ENCODE measurements around the gene PDCD1LG2. TPM values are rescaled to one million over a fixed set of nuclear protein-coding genes. Genes with fewer than 3 reads are reported as not detected.
"Not testable (repeated sequence)": the region's sequence is repeated elsewhere in the genome, so short reads cannot be mapped to it uniquely, and the experiment has no call there.

Gene PDCD1LG2
- total RNA-seq, 2 experiments from 2014 or later: 0.11 to 0.17 TPM

GRCh38 chr9:5470816-5471215 is 39.5 kb upstream of the PDCD1LG2 start:
- no peak for TF ChIP-seq CTCF (IDR thresholded peaks at IDR 0.05)
- H3K4me3 Mint-ChIP-seq: no peak overlapping the region
- no peaks in the 10 kb centered on the region for H3K4me1 Mint-ChIP-seq (ENCODE audit: low read depth)
- Histone ChIP-seq H3K4me3 (ENCODE audit: low read length) (no peak overlapping the region), H3K4me1 (ENCODE audit: insufficient read depth, low read length) (no peaks in the 10 kb centered on the region), H3K27me3 (ENCODE audit: control insufficient read depth in 1 of 2, insufficient read depth in 2 of 2, low read length in 2 of 2) (no peaks in the 10 kb centered on the region), H3K27ac (ENCODE audit: low read depth in 1 of 2, low read length in 2 of 2) (no peak overlapping the region), H3K9me3 (ENCODE audit: control insufficient read depth in 1 of 2, insufficient read depth in 1 of 2, low read length in 2 of 2) (no peaks in the 10 kb centered on the region), H3K36me3 (ENCODE audit: insufficient read depth, low read length) (peaks cover 21% of the 10 kb centered on the region)
- CTCF ChIA-PET: no interaction called here
- H3K36me3 Mint-ChIP-seq (ENCODE audit: low read depth): peaks cover 45% of the 10 kb centered on the region
- intact Hi-C loops (cut with DNase I, micrococcal nuclease): no loop called here
- DNase-seq: no peak
- no peaks in the 10 kb centered on the region for H3K27me3 Mint-ChIP-seq
- no peak overlapping the region for H3K27ac Mint-ChIP-seq
- ATAC-seq (ENCODE audit: poor library complexity): no peak
- POLR2A ChIA-PET: no interaction called here
- peaks cover 2% of the 10 kb centered on the region for H3K9me3 Mint-ChIP-seq

- H3K27me3 ChIP-seq (ENCODE audit: control insufficient read depth in 1 of 2, insufficient read depth in 2 of 2, low read length in 2 of 2); H3K36me3 Mint-ChIP-seq (ENCODE audit: low read depth); H3K9me3 Mint-ChIP-seq; CTCF ChIA-PET; ATAC-seq (ENCODE audit: poor library complexity); H3K4me1 Mint-ChIP-seq (ENCODE audit: low read depth); DNase-seq; H3K36me3 ChIP-seq (ENCODE audit: insufficient read depth, low read length); H3K27ac ChIP-seq (ENCODE audit: low read depth in 1 of 2, low read length in 2 of 2); H3K27ac Mint-ChIP-seq; H3K4me3 Mint-ChIP-seq; H3K4me3 ChIP-seq (ENCODE audit: low read length); H3K9me3 ChIP-seq (ENCODE audit: control insufficient read depth in 1 of 2, insufficient read depth in 1 of 2, low read length in 2 of 2); H3K4me1 ChIP-seq (ENCODE audit: insufficient read depth, low read length); H3K27me3 Mint-ChIP-seq; intact Hi-C loops (cut with DNase I, micrococcal nuclease); POLR2A ChIA-PET: not testable (repeated sequence)
Observed at GRCh38 chr9:5475611-5476010, 34.7 kb upstream of the PDCD1LG2 start.

GRCh38 chr9:5478206-5478605 is 32.1 kb upstream of the PDCD1LG2 start:
- H3K4me1 ChIP-seq (ENCODE audit: insufficient read depth, low read length): no peaks in the 10 kb centered on the region
- Mint-ChIP-seq H3K4me1 (ENCODE audit: low read depth) (no peaks in the 10 kb centered on the region), H3K36me3 (ENCODE audit: low read depth) (peaks cover 9% of the 10 kb centered on the region), H3K9me3 (peaks cover 4% of the 10 kb centered on the region), H3K4me3 (no peak overlapping the region), H3K27ac (no peak overlapping the region), H3K27me3 (no peaks in the 10 kb centered on the region)
- no peak overlapping the region for H3K4me3 ChIP-seq (ENCODE audit: low read length)
- no peaks in the 10 kb centered on the region for H3K36me3 ChIP-seq (ENCODE audit: insufficient read depth, low read length)
- intact Hi-C loops (cut with DNase I, micrococcal nuclease): no loop called here
- no peak for TF ChIP-seq CTCF (IDR thresholded peaks at IDR 0.05)
- no peak for ATAC-seq (ENCODE audit: poor library complexity)
- DNase-seq: peak in 2 of 14 experiments; percentile 6 to 23
- POLR2A ChIA-PET: no interaction called here
- H3K27me3 ChIP-seq (ENCODE audit: control insufficient read depth in 1 of 2, insufficient read depth in 2 of 2, low read length in 2 of 2): no peaks in the 10 kb centered on the region
- CTCF ChIA-PET: interaction anchor here (1.0 kb wide), 1 partner anchor 41 kb away, joined by 3 read pairs; the partner anchor contains the start of gene PLGRKT
- no peak overlapping the region for H3K27ac ChIP-seq (ENCODE audit: low read depth in 1 of 2, low read length in 2 of 2)
- peaks cover 0 to 5% of the 10 kb centered on the region in 2 experiments for H3K9me3 ChIP-seq (ENCODE audit: control insufficient read depth in 1 of 2, insufficient read depth in 1 of 2, low read length in 2 of 2)

- Histone ChIP-seq H3K4me1 (ENCODE audit: insufficient read depth, low read length) (no peaks in the 10 kb centered on the region), H3K36me3 (ENCODE audit: insufficient read depth, low read length) (no peaks in the 10 kb centered on the region), H3K27ac (ENCODE audit: low read depth in 1 of 2, low read length in 2 of 2) (no peak overlapping the region), H3K9me3 (ENCODE audit: control insufficient read depth in 1 of 2, insufficient read depth in 1 of 2, low read length in 2 of 2) (peaks cover 0 to 5% of the 10 kb centered on the region in 2 experiments), H3K4me3 (ENCODE audit: low read length) (no peak overlapping the region), H3K27me3 (ENCODE audit: control insufficient read depth in 1 of 2, insufficient read depth in 2 of 2, low read length in 2 of 2) (no peaks in the 10 kb centered on the region)
- Mint-ChIP-seq H3K36me3 (ENCODE audit: low read depth) (peaks cover 5% of the 10 kb centered on the region), H3K27me3 (no peaks in the 10 kb centered on the region), H3K4me1 (ENCODE audit: low read depth) (no peaks in the 10 kb centered on the region), H3K9me3 (peaks cover 2% of the 10 kb centered on the region), H3K4me3 (no peak overlapping the region), H3K27ac (no peak overlapping the region)
- intact Hi-C loops (cut with DNase I, micrococcal nuclease): no loop called here
- ATAC-seq (ENCODE audit: poor library complexity) (no peak), DNase-seq (no peak)
- TF ChIP-seq CTCF (IDR thresholded peaks at IDR 0.05): no peak
- ChIA-PET POLR2A (no interaction called here), CTCF (interaction anchor here (1.5 kb wide), 1 partner anchor 120 kb away, joined by 3 read pairs; no protein-coding TSS in a partner anchor)
Observed at GRCh38 chr9:5479994-5480694, 30.2 kb upstream of the PDCD1LG2 start.
